Suprapubic skin (tissue), 4 donors: Measurements from ENCODE around the gene CDK5RAP2. TPM values are rescaled to one million over a fixed set of nuclear protein-coding genes. Genes with fewer than 3 reads are reported as not detected.

Experiments used
- DNase-seq, 2 donors: peaks; one replicate each; pipeline ENCODE4 v3.0.0-alpha.2; 2019; ENCODE audit warnings: low spot score in 2 of 2
- H3K27ac ChIP-seq: fragments of 200-600 bp; sonication (generic); one replicate; pipeline ENCODE4 v1.5.1; 2019
- H3K27me3 ChIP-seq: fragments of 200-600 bp; sonication (generic); one replicate; pipeline ENCODE4 v1.5.1; 2019
- H3K36me3 ChIP-seq: fragments of 200-600 bp; sonication (generic); one replicate; pipeline ENCODE4 v1.5.1; 2019
- H3K4me1 ChIP-seq: fragments of 200-600 bp; sonication (generic); one replicate; pipeline ENCODE4 v1.5.1; 2019
- H3K4me3 ChIP-seq: fragments of 200-600 bp; sonication (generic); one replicate; pipeline ENCODE4 v1.5.1; 2019; ENCODE audit warnings: mild to moderate bottlenecking
- H3K9me3 ChIP-seq: fragments of 200-600 bp; sonication (generic); one replicate; pipeline ENCODE4 v1.5.1; 2019
- EP300 ChIP-seq: sonication (generic); formaldehyde crosslinking; IDR thresholded peaks from one replicate; pipeline ENCODE4 v1.6.1; 2017; ENCODE audit warnings: antibody characterized with exemption
- POLR2A ChIP-seq, 2 donors: fragments of 450-650 bp; IDR thresholded peaks; one replicate each; pipeline ENCODE4 v1.6.1; 2017; ENCODE audit warnings: antibody characterized with exemption in 2 of 2, mild to moderate bottlenecking in 2 of 2, moderate library complexity in 2 of 2
- POLR2AphosphoS5 ChIP-seq, 3 donors: sonication (generic); formaldehyde crosslinking; IDR thresholded peaks; one replicate each; pipeline ENCODE4 v1.6.1; 2017; ENCODE audit warnings: antibody characterized with exemption in 3 of 3
- WGBS: methylation state at CpG from one replicate; pipeline ENCODE4 v1.1.5; 2018; 5-methylcytosine and 5-hydroxymethylcytosine counted together
- total RNA-seq, 4 donors: library from RNA; depleted of rRNA; stranded (reverse); fragments of >200 nt; gene quantifications; one replicate each; pipeline ENCODE4 v1.1.0, GENCODE V29; 2016
- TF ChIP-seq, protein P1 (sequence below), 2 donors: fragments of 200-600 bp in 1 of 2; fragments of 450-650 bp in 1 of 2; sonication (generic) in 1 of 2; IDR thresholded peaks; one replicate each; pipeline ENCODE4 v1.5.1; 2016 to 2019; ENCODE audit warnings: antibody characterized with exemption in 2 of 2, mild to moderate bottlenecking in 1 of 2, moderate library complexity in 1 of 2

The CDK5RAP2 gene
- total RNA-seq, 4 donors from 2014 or later: 60.1 to 105 (median 64.3) TPM

DNA sequence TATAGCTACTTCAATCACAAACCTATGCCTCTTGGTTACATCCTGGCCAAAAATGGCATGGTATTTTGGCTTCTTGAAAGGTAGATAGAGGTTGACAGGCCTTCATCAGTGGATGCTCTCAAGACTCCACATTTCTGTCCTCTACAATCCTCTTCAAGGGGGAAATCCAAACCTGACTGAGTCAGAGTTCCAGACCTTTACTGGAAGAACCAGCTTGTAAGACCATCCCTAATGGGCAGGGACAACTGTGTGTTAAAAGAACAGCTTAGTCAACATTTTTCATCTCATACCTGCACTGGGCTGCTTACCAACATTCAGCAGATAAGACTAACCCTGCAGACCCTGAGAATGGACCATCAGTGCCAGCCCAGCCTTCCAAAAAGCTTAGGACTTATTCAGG is 155.7 kb downstream of the CDK5RAP2 start:
- Histone ChIP-seq H3K27ac (no peak overlapping the region), H3K4me3 (no peak overlapping the region), H3K4me1 (no peaks in the 10 kb centered on the region), H3K27me3 (no peaks in the 10 kb centered on the region), H3K9me3 (no peaks in the 10 kb centered on the region), H3K36me3 (peaks cover 20% of the 10 kb centered on the region)
- TF ChIP-seq, protein P1, sequence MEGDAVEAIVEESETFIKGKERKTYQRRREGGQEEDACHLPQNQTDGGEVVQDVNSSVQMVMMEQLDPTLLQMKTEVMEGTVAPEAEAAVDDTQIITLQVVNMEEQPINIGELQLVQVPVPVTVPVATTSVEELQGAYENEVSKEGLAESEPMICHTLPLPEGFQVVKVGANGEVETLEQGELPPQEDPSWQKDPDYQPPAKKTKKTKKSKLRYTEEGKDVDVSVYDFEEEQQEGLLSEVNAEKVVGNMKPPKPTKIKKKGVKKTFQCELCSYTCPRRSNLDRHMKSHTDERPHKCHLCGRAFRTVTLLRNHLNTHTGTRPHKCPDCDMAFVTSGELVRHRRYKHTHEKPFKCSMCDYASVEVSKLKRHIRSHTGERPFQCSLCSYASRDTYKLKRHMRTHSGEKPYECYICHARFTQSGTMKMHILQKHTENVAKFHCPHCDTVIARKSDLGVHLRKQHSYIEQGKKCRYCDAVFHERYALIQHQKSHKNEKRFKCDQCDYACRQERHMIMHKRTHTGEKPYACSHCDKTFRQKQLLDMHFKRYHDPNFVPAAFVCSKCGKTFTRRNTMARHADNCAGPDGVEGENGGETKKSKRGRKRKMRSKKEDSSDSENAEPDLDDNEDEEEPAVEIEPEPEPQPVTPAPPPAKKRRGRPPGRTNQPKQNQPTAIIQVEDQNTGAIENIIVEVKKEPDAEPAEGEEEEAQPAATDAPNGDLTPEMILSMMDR (IDR thresholded peaks at IDR 0.05): no peak
- TF ChIP-seq POLR2AphosphoS5 (IDR thresholded peaks at IDR 0.05) (no peak), POLR2A (IDR thresholded peaks at IDR 0.05) (no peak), EP300 (no peak)
- no peak for DNase-seq

- no peak for TF ChIP-seq POLR2AphosphoS5 (IDR thresholded peaks at IDR 0.05)
- TF ChIP-seq EP300: no peak
- TF ChIP-seq, protein P1 (IDR thresholded peaks at IDR 0.05): no peak
- no peak for TF ChIP-seq POLR2A (IDR thresholded peaks at IDR 0.05)
- WGBS: 90% methylated on average over 2 of the region's 3 CpGs
- Histone ChIP-seq H3K27me3 (no peaks in the 10 kb centered on the region), H3K4me1 (no peaks in the 10 kb centered on the region), H3K36me3 (peaks cover 24% of the 10 kb centered on the region), H3K27ac (no peak overlapping the region), H3K4me3 (no peak overlapping the region), H3K9me3 (no peaks in the 10 kb centered on the region)
- DNase-seq: no peak
Measured at GRCh38 chr9:120423812-120424211, 156.2 kb downstream of the CDK5RAP2 start.

- 98% methylated on average over 3 of the region's 3 CpGs for WGBS
- H3K4me1 ChIP-seq: no peaks in the 10 kb centered on the region
- no peak for TF ChIP-seq POLR2AphosphoS5 (IDR thresholded peaks at IDR 0.05)
- no peak for TF ChIP-seq EP300
- TF ChIP-seq, protein P1 (IDR thresholded peaks at IDR 0.05): no peak
- no peak for TF ChIP-seq POLR2A (IDR thresholded peaks at IDR 0.05)
- no peak overlapping the region for H3K4me3 ChIP-seq
- DNase-seq: no peak
- H3K27me3 ChIP-seq: no peaks in the 10 kb centered on the region
- peaks cover 31% of the 10 kb centered on the region for H3K36me3 ChIP-seq
- H3K9me3 ChIP-seq: no peaks in the 10 kb centered on the region
- H3K27ac ChIP-seq: no peak overlapping the region
Measured at GRCh38 chr9:120421977-120422376, 158.0 kb downstream of the CDK5RAP2 start.

GRCh38 chr9:120418315-120418714 is 161.7 kb downstream of the CDK5RAP2 start:
- H3K4me3 ChIP-seq: no peak overlapping the region
- H3K36me3 ChIP-seq: peaks cover 41% of the 10 kb centered on the region
- 78% methylated on average over 4 of the region's 4 CpGs for WGBS
- no peaks in the 10 kb centered on the region for H3K27me3 ChIP-seq
- H3K9me3 ChIP-seq: no peaks in the 10 kb centered on the region
- TF ChIP-seq POLR2AphosphoS5 (IDR thresholded peaks at IDR 0.05): no peak
- TF ChIP-seq, protein P1 (IDR thresholded peaks at IDR 0.05): no peak
- TF ChIP-seq EP300: no peak
- no peak for TF ChIP-seq POLR2A (IDR thresholded peaks at IDR 0.05)
- H3K4me1 ChIP-seq: no peaks in the 10 kb centered on the region
- no peak overlapping the region for H3K27ac ChIP-seq
- no peak for DNase-seq

GRCh38 chr9:120416781-120417427 is 163.1 kb downstream of the CDK5RAP2 start:
- H3K27ac ChIP-seq: no peak overlapping the region
- peaks cover 37% of the 10 kb centered on the region for H3K36me3 ChIP-seq
- H3K9me3 ChIP-seq: no peaks in the 10 kb centered on the region
- 89% methylated on average over 19 of the region's 19 CpGs for WGBS
- no peak for DNase-seq
- no peak overlapping the region for H3K4me3 ChIP-seq
- no peaks in the 10 kb centered on the region for H3K4me1 ChIP-seq
- no peaks in the 10 kb centered on the region for H3K27me3 ChIP-seq
- TF ChIP-seq, protein P1 (IDR thresholded peaks at IDR 0.05): no peak
- TF ChIP-seq POLR2AphosphoS5 (IDR thresholded peaks at IDR 0.05): no peak
- TF ChIP-seq EP300: no peak
- TF ChIP-seq POLR2A (IDR thresholded peaks at IDR 0.05): no peak
